Natural killer cell (primary cell): ENCODE results near the gene ZNF90. TPM values are rescaled to one million over a fixed set of nuclear protein-coding genes. Genes with fewer than 3 reads are reported as not detected.
"Not testable (repeated sequence)": the region's sequence is repeated elsewhere in the genome, so short reads cannot be mapped to it uniquely, and the experiment has no call there.

ENCODE experiments used
- ATAC-seq, 3 donors: fragments of 150-1000 bp in 2 of 3; fragments of 200-7000 bp in 1 of 3; cut with Tn5 transposase; 1 replicate in 1 of 3; 2 replicates in 2 of 3; pipeline ENCODE4 v1.10.0; 2021; ENCODE audit warnings: mild to moderate bottlenecking in 2 of 3, moderate library complexity in 2 of 3
- DNase-seq, 2 donors: peaks; one replicate each; pipeline versions ENCODE4 v3.0.0 to v3.0.0-alpha.2; 2013 to 2021; ENCODE audit warnings: mixed read lengths in 1 of 2
- H3K27ac ChIP-seq: one replicate; pipeline ENCODE4 v1.5.1; 2013; ENCODE audit warnings: mild to moderate bottlenecking, low read length
- H3K27me3 ChIP-seq: one replicate; pipeline ENCODE4 v1.6.1; 2013; ENCODE audit warnings: low read length; ENCODE audit not compliant: control insufficient read depth, insufficient read depth
- H3K36me3 ChIP-seq: one replicate; pipeline ENCODE4 v1.6.1; 2013; ENCODE audit warnings: low read length; ENCODE audit not compliant: control insufficient read depth, insufficient read depth
- H3K4me1 ChIP-seq: one replicate; pipeline ENCODE4 v1.6.1; 2013; ENCODE audit warnings: low read length; ENCODE audit not compliant: control insufficient read depth, insufficient read depth
- H3K4me3 ChIP-seq: one replicate; pipeline ENCODE4 v1.5.1; 2013; ENCODE audit warnings: low read length
- H3K9me3 ChIP-seq: one replicate; pipeline ENCODE4 v1.6.1; 2013; ENCODE audit warnings: low read length; ENCODE audit not compliant: control insufficient read depth, insufficient read depth
- H3K27ac Mint-ChIP-seq, 2 donors: one replicate each; pipeline ENCODE4 v1.8.0; 2022; ENCODE audit warnings: mild to moderate bottlenecking in 2 of 2, mixed read lengths in 2 of 2, moderate library complexity in 1 of 2
- H3K27me3 Mint-ChIP-seq, 2 donors: one replicate each; pipeline ENCODE4 v1.8.0; 2022; ENCODE audit warnings: low read depth in 2 of 2, mixed read lengths in 2 of 2
- H3K36me3 Mint-ChIP-seq: one replicate; pipeline ENCODE4 v1.8.0; 2022; ENCODE audit warnings: mixed read lengths
- H3K4me1 Mint-ChIP-seq, 2 donors: one replicate each; pipeline ENCODE4 v1.8.0; 2022; ENCODE audit warnings: mixed read lengths in 2 of 2
- H3K4me3 Mint-ChIP-seq: one replicate; pipeline ENCODE4 v1.8.0; 2022; ENCODE audit warnings: mild to moderate bottlenecking, moderate library complexity, mixed read lengths
- H3K9me3 Mint-ChIP-seq, 2 donors: one replicate each; pipeline ENCODE4 v1.8.0; 2022; ENCODE audit warnings: mixed read lengths in 2 of 2
- CTCF ChIP-seq: fragments of 200-600 bp; IDR thresholded peaks from one replicate; pipeline ENCODE4 v1.8.0; 2022; ENCODE audit warnings: antibody characterized with exemption
- WGBS: methylation state at CpG from one replicate; pipeline ENCODE4 v1.1.7; 2013; ENCODE audit warnings: missing lambda C conversion rate; ENCODE audit not compliant: insufficient coverage; 5-methylcytosine and 5-hydroxymethylcytosine counted together
- intact Hi-C: fragments of 100-400 bp; cut with micrococcal nuclease; formaldehyde crosslinking; loops from one replicate; pipeline ENCODE4 v1.14.2; 2022
- total RNA-seq, 4 donors: library from RNA; stranded (reverse); fragments of 120-200 nt in 1 of 4; gene quantifications; one replicate each; pipeline versions ENCODE4 v1.2.3 to v1.2.4, GENCODE V29; 2013 to 2022

Gene ZNF90
- total RNA-seq, 3 donors from 2014 or later (not counting 1 experiment from before 2014, with no cell fraction given), result 1.6 to 3.2 (median 1.8) TPM

GRCh38 chr19:20051841-20052768 lies 25.7 kb upstream of the ZNF90 start:
- Mint-ChIP-seq H3K9me3 (no peaks in the 10 kb centered on the region), H3K27me3 (peaks cover 0 to 3% of the 10 kb centered on the region in 2 donors), H3K36me3 (no peaks in the 10 kb centered on the region), H3K27ac (peak overlapping the region; percentile 79 to 88), H3K4me1 (peaks cover 17% of the 10 kb centered on the region in 2 donors), H3K4me3 (peak overlapping the region; percentile 95)
- no peak for TF ChIP-seq CTCF
- Histone ChIP-seq H3K36me3 (no peaks in the 10 kb centered on the region), H3K27me3 (no peaks in the 10 kb centered on the region), H3K4me3 (peak overlapping the region; percentile 69), H3K27ac (peak overlapping the region; percentile 36), H3K9me3 (no peaks in the 10 kb centered on the region), H3K4me1 (peaks cover 10% of the 10 kb centered on the region)
- peak; percentile 89 to 97 (median 95) for ATAC-seq
- intact Hi-C loops, result no loop called here
- WGBS, result 1% methylated on average over 43 of the region's 43 CpGs
- peak; percentile 19 to 76 for DNase-seq

GRCh38 chr19:20058738-20059137 lies 19.1 kb upstream of the ZNF90 start:
- not testable (repeated sequence) for DNase-seq

GRCh38 chr19:20060282-20060681 lies 17.5 kb upstream of the ZNF90 start:
- intact Hi-C loops, result no loop called here
- Mint-ChIP-seq H3K4me1 (no peaks in the 10 kb centered on the region), H3K9me3 (no peaks in the 10 kb centered on the region), H3K27me3 (peaks cover 6 to 19% of the 10 kb centered on the region in 2 donors), H3K27ac (no peak overlapping the region), H3K4me3 (no peak overlapping the region), H3K36me3 (no peaks in the 10 kb centered on the region)
- no peaks in the 10 kb centered on the region for H3K9me3 ChIP-seq
- H3K4me1 ChIP-seq, result no peaks in the 10 kb centered on the region
- ATAC-seq (no peak), DNase-seq (no peak)
- H3K4me3 ChIP-seq, result no peak overlapping the region
- H3K27ac ChIP-seq, result no peak overlapping the region
- 83% methylated on average over 1 of the region's 1 CpG for WGBS
- H3K27me3 ChIP-seq, result no peaks in the 10 kb centered on the region
- H3K36me3 ChIP-seq, result no peaks in the 10 kb centered on the region
- no peak for TF ChIP-seq CTCF

More at GRCh38 chr19:20058738-20059137, 19.1 kb upstream of the ZNF90 start:
- H3K36me3 ChIP-seq, H3K27me3 ChIP-seq, H3K4me1 ChIP-seq, intact Hi-C loops, H3K9me3 Mint-ChIP-seq, H3K9me3 ChIP-seq, H3K4me1 Mint-ChIP-seq, H3K27ac Mint-ChIP-seq, H3K36me3 Mint-ChIP-seq, ATAC-seq, H3K4me3 Mint-ChIP-seq, H3K27ac ChIP-seq, H3K4me3 ChIP-seq: not testable (repeated sequence)
- peaks cover 6 to 19% of the 10 kb centered on the region in 2 donors for H3K27me3 Mint-ChIP-seq

GRCh38 chr19:20066861-20067260 lies 10.9 kb upstream of the ZNF90 start:
- intact Hi-C loops, result no loop called here
- H3K9me3 ChIP-seq, result no peaks in the 10 kb centered on the region
- no peak overlapping the region for H3K4me3 Mint-ChIP-seq
- 69% methylated on average over 3 of the region's 3 CpGs for WGBS
- no peaks in the 10 kb centered on the region for H3K36me3 Mint-ChIP-seq
- no peak for ATAC-seq
- no peak overlapping the region for H3K27ac Mint-ChIP-seq
- H3K27me3 ChIP-seq, result no peaks in the 10 kb centered on the region
- no peaks in the 10 kb centered on the region for H3K36me3 ChIP-seq
- no peak overlapping the region for H3K27ac ChIP-seq
- H3K4me1 Mint-ChIP-seq, result no peaks in the 10 kb centered on the region
- H3K27me3 Mint-ChIP-seq, result peaks cover 13 to 29% of the 10 kb centered on the region in 2 donors
- H3K9me3 Mint-ChIP-seq, result no peaks in the 10 kb centered on the region
- DNase-seq, result no peak
- no peak overlapping the region for H3K4me3 ChIP-seq
- no peak for TF ChIP-seq CTCF
- no peaks in the 10 kb centered on the region for H3K4me1 ChIP-seq
